ENCODE data around the gene BAHCC1.

GRCh38 chr17:81350320-81350890 is 44.9 kb upstream of the BAHCC1 start:
- no peak for TF ChIP-seq CTCF (conservative IDR thresholded peaks at IDR 0.05; ENCODE audit: low read length)
- no peak for TF ChIP-seq EZH2phosphoT487 (IDR thresholded peaks at IDR 0.05; ENCODE audit: borderline replicate concordance)
